Measurements from ENCODE around the gene BRINP1. TPM values are rescaled to one million over a fixed set of nuclear protein-coding genes. Genes with fewer than 3 reads are reported as not detected.

Gene BRINP1
- total and polyA plus RNA-seq, 8 donors: 0.09 to 0.70 (median 0.15) TPM; not detected in 1

GRCh38 chr9:119366909-119367682 lies 2.1 kb downstream of the BRINP1 start:
- TF ChIP-seq CTCF (IDR thresholded peaks at IDR 0.05): no peak
- H3K27me3 ChIP-seq: peaks cover 26 to 56% of the 10 kb centered on the region in 2 donors
- ATAC-seq: no peak

GRCh38 chr9:119365291-119366027 lies 3.8 kb downstream of the BRINP1 start:
- TF ChIP-seq CTCF (IDR thresholded peaks at IDR 0.05): peak in 1 of 2 donors; percentile 31
- Histone ChIP-seq H3K36me3 (no peaks in the 10 kb centered on the region), H3K27me3 (peaks cover 26 to 40% of the 10 kb centered on the region in 2 donors), H3K4me3 (no peak overlapping the region), H3K4me1 (peaks cover 0 to 6% of the 10 kb centered on the region in 2 donors), H3K9me3 (no peaks in the 10 kb centered on the region), H3K27ac (no peak overlapping the region)
- DNase-seq: peak in 1 of 4 donors; percentile 5
- intact Hi-C loops (cut with DNase I): no loop called here
- no peak for ATAC-seq

More at GRCh38 chr9:119366909-119367682, 2.1 kb downstream of the BRINP1 start:
- no peak for DNase-seq
- Histone ChIP-seq H3K9me3 (no peaks in the 10 kb centered on the region), H3K27ac (no peak overlapping the region), H3K4me1 (peaks cover 0 to 6% of the 10 kb centered on the region in 2 donors), H3K36me3 (no peaks in the 10 kb centered on the region), H3K4me3 (no peak overlapping the region)
- intact Hi-C loops (cut with DNase I): no loop called here

- Histone ChIP-seq H3K9me3 (no peaks in the 10 kb centered on the region), H3K27me3 (no peaks in the 10 kb centered on the region), H3K4me3 (no peak overlapping the region), H3K36me3 (no peaks in the 10 kb centered on the region), H3K4me1 (no peaks in the 10 kb centered on the region), H3K27ac (no peak overlapping the region)
- no peak for DNase-seq
- intact Hi-C loops (cut with DNase I): no loop called here
- TF ChIP-seq CTCF (IDR thresholded peaks at IDR 0.05): no peak
- ATAC-seq: no peak
These were observed 9.0 kb downstream of the BRINP1 start for GRCh38 chr9:119360237-119360636.

- Histone ChIP-seq H3K4me3 (no peak overlapping the region), H3K36me3 (no peaks in the 10 kb centered on the region), H3K27ac (no peak overlapping the region), H3K9me3 (no peaks in the 10 kb centered on the region), H3K27me3 (no peaks in the 10 kb centered on the region), H3K4me1 (no peaks in the 10 kb centered on the region)
- no peak for TF ChIP-seq CTCF (IDR thresholded peaks at IDR 0.05)
- intact Hi-C loops (cut with DNase I): no loop called here
- DNase-seq (no peak), ATAC-seq (no peak)
These were observed 11.7 kb downstream of the BRINP1 start for GRCh38 chr9:119357336-119358096.

Measured in left lung (tissue), 10 donors.